Stimulated activated CD8-positive, alpha-beta memory T cell treated with anti-CD3 and anti-CD28 coated beads, Interleukin-15, amount 100 ng/mL, for 1 hour (primary cell): Measurements from ENCODE around the gene STUM.
"Not testable (repeated sequence)": the region's sequence is repeated elsewhere in the genome, so short reads cannot be mapped to it uniquely, and the experiment has no call there.

Experiments
- DNase-seq: peaks from one replicate; pipeline ENCODE4 v3.0.0-alpha.2; 2020; ENCODE audit warnings: low read depth

Gene STUM

DNA sequence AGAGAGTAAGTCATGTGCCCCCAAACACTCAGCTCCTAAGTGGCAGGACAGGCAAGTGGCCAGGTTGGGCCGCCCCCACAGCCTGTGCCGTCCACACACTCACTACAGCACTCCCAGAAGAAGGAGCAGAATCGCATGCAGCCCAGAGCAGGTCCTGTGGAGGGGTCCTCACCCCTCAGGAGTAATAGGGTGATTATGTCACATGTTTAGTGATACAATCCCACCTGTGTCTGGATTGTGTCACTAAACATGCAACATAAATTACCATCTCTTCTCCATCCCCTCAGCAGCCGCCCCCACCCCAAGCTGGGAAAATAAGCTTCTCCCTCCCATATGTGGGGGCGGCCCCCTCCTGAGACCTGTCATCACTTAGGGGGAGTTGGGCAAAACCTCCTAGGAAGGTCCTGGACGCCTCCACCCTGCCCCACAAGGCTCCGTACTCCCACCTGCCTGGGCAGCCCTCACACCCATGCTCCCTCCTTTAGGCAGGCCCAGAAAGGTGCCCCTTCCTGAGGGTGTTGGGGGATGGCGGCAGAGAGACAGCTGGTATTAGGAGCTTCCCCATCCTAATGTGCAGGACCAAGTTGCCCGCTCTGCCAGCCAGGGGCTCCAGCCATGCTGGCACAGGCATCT lies 56.9 kb downstream of the STUM start:
- no peak for DNase-seq

DNA sequence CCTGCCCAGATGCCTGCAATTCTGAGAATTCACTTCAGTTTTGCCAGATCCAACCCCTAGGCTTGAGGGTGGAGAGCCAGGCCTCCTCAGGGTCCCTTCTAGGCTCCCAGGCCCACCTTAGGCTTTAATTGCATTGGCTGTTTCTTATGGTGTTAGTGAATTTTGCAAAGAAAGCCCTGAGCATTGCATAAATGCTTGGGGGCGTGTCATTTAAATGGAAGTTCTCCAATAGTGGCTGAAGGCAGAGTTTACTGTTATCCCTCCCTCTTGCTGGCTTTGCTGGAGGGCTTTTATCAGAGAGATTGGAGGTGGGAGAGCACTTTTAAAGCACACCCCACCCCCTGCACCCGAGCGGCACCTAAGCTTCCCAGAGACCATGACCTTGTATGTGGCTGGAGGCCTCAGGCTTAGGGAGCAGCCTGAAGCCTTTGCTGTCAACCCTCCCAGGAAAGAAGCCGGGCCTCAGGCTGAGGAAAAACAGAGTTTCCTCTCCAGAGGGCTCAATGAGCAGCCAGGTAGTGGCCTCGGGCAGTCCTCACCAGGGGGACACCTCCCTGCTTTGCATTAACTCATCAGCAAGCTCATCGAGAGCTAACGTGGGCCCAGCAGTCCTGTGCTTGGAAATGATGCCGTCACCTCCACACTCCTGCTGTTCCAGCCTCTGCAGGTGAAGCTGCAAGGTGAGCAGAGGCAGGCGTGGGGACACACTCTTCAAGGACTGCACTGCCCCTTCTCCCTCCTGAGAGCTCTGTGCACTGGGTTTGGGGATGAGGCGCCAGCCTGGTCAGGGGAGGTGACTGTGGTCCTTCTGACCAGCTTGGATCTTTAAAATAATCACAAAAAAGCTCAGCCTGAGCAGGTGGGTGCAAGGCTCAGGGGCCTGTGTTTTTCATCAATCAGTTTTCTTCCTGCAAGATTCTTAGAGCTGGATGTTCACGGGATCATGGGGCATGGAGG lies 58.0 kb downstream of the STUM start:
- no peak for DNase-seq

DNA sequence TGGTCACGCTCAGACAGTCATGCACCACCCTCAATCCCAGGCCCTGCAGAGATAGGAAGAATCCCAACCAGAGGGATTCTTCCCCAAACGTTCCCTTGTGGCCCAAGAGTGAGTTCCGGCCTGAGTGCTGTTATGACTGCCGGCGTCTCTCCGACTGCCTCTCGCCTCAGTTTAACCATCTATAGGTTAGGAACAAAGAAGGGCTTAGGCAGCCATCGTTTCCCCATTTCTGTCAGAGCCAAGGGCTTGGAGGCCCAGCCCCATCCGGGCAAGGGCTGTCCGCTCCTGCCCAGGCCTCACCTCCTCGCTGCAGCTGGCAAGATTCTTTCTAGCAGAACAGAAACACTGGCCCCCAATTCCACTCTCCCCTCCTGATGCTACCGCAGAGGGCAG lies 58.7 kb downstream of the STUM start:
- no peak for DNase-seq

DNA sequence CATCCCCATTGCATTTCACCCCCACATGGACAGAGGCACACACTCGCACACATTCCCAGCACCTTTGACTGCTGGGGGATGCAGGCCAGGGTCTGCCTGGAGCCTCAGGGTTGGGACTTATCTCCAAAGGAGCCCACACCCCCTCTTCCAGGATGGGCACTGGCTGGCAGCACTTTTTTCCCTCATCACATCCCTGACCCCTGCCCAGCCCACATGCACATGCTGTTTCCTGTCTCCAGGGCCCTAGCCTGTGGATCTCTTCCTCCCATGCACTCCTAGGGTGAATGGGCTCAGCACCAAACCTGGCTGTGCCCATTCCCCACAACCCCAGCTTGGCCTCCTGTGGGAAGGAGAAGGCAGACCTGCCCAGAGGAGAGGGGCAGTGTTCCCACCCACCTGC lies 59.3 kb downstream of the STUM start:
- no peak for DNase-seq

DNA sequence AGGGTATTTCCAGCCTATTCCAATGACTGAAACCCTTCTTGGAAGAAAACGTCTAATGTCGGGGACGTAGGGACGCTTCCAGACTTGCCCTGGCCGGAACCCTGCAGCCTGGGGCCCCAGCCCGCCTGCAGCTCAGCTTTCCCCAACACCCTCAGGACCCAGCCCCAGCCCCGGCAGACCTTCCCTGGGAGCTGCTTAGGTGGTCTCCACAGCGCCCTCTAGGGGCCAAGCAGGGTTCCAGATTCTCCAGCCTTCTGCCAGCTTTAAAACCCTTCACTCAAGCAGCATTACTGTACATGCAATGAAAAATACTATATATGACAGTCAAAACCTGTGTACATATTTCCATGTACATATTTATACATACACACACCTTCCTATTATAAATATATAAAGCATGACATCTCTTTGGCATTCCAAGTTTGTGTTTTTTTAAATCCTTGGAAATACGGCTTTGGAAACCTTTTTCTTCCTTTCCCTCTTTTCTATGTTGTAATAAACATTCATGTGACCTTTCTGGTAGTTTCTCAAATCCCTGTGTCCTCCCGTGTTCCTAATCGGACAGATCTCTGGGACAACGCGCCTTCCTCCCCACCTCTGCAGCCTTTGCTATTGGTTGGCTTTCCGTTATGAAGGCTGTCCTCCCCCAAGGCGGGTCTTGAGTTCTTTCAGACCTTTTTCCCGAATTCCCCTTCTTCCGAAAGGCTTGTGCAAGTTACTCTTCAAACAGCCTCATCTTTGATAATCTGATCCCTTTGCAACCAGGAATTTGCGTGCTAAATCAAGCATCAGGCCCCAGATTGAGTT lies 60.3 kb downstream of the STUM start:
- DNase-seq: peak; percentile 42

DNA sequence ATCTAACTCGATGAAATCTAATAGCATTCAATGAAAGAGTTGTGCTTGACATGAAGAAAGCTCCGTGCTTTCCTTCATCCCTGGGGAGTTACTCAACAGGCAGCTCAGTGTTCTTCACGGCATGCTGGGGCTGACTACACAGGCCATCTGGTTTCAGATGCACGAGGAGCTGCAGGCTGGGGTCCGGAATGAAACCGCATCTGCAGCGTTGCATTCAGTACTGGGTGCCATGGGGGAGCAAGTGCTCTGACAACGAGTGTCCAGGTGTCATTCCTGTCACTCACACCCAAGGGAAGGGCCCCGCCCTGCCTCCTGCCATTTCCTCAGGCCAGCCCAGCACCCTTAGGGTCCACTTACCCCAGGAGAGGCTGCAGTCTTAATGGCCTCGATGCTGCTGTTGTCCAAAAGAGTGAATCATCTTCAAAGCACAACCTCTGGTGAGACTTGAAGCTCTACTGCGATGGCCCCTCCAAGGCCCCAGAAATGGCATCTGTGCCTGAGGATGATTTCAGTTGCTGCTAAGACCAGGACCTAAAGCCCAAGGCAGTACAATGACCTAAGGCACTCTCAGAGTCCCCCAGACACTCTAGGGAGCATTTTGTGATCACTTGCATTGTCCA lies 61.4 kb downstream of the STUM start:
- DNase-seq: no peak

DNA sequence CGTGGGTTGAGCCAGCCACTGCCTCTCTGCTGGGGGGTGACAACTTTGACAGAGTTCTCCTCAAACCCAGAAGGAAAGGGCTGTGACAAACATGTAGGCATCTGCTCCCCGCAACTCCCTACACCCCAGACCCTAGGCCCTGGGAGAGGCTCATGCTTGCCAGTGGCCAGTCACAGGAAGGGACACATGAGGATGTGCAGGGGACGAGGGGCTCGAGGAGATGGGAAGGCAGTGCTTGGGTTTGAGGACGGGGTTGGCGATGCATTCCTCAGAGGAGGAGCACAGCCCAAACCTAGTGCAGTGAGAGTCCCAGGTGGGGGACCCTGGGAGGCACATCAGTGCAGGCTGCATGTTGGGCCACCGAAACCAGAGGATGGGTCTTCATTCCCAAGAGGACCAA lies 62.1 kb downstream of the STUM start:
- no peak for DNase-seq

DNA sequence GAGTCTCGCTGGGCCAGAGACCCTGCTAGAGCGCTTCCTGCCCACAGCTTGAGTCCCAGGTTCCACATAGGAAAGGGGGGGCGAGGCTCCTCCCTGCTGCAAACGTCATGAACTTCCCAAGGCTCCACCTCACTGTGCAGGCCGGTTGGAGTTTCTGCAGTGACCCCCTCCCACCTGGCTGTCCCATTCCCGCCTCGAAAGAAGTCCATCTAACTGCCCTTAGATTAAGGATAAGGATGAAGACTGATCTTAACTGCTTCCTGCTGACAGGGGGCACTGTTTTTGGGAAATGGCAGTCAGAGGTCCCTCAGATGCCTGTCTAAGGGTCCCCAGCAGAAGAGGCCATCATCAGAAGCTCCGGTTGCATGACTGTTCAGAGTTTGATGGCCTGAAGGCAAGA lies 62.7 kb downstream of the STUM start:
- no peak for DNase-seq

DNA sequence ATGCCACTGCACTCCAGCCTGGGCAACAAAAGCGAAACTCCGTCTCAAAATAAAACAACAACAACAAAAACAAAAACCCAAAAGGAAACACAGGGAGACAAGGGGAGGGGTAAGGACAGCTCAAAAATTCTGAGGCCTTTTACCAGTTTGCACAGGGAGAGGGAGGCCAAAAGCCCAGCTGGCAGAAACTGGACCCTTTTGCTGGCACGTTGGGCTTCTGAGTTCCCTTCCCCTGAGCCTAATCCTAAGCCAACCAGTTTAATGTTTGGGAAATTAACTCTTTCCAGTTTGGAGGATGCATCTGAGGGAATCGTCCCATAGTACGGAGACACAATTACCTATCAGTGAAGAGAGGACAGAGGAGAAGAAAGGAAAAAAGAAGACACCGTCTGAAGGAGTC lies 63.4 kb downstream of the STUM start:
- DNase-seq: not testable (repeated sequence)

DNA sequence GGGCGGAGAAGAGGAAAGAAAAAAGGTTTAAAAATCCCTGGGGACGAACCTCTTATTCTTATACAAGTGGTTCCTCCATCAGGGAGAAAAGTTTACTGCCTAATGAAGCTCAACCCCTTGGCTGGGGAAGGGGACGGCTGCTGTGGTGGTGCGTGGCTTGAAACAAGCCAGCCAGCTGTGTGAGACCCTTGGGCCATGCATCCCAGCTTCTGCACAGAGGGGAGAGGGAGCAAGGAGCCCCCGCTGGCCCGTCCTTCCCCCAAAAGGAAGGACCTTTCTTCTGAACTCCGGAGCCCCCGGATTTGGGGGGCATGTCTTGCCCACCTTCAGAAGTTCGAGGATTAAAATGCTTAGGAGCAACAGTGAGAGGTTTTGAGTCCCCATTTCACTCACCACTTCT lies 67.3 kb downstream of the STUM start:
- DNase-seq: no peak

DNA sequence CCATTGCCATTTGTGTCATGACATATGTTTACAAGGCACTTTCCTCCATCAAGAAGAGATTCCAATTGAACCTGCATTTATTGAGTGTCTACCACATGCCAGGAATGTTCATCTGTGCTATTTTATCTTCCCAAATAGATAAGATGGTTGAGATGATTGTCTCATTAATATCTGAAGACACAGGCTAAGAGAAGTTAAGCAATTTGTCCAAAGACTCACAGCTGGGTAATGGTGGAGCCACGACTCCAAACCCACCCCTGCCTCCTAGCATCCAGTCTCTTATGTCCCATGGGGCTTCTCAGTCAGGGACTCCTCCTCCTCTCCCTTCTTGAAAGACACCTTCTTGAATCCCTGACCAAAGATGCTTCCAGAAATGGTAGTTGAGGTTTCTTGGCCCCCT lies 68.1 kb downstream of the STUM start:
- DNase-seq: no peak

DNA sequence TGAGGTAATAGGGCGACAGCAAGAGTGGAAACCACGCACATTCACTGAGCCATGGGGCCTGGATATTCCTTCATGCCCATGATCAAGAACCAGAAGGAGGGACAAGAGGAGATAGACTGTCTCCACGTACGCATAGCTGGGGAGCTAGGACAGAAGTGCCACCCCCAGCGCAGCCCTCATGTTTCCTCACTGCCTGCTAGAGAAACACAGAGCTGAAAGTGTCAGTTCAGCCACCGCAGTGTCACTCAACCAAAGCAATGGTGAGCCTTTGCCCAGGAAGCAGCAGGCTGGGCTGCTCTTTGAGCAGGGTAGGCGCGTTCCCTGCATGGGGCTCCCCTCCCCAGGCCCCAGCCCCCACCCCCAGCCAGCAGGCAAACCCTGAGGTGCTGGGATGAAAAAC lies 68.5 kb downstream of the STUM start:
- no peak for DNase-seq

DNA sequence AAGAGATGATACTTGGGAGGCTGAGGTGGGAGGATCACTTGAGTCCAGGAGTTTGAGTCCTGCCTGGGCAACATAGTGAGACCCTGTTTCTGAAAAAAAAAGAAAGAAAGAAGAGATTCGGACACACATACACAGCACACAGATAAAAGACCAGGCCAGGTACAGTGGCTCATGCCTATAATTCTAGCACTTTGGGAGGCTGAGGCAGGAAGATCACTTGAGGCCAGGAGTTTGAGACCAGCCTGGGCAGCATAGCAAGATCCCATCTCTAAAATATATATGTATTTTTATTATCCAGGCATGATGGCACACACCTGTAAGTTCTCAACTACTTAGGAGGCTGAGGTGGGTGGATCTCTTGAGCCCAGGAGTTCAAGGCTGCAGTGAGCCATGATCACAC lies 69.2 kb downstream of the STUM start:
- DNase-seq: not testable (repeated sequence)

DNA sequence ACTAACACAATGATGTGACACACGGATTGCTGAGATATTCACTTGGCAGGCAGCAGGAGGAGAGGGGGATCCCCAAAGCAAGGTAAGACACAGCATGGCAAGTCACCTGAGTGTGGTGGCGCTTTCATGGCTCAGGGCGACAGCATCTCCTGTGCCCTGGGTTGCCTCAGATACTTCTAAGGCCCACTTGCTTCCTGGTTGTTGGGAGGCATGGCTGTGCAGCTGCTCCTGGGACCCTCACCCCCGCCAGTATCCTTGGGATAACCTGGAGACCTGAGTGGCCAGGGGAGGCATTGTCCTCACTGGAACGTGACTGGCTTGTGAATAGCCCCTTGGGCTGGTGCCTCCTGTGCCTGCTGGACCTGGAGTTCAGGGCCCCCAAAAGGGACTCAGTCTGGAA lies 69.8 kb downstream of the STUM start:
- DNase-seq: no peak

DNA sequence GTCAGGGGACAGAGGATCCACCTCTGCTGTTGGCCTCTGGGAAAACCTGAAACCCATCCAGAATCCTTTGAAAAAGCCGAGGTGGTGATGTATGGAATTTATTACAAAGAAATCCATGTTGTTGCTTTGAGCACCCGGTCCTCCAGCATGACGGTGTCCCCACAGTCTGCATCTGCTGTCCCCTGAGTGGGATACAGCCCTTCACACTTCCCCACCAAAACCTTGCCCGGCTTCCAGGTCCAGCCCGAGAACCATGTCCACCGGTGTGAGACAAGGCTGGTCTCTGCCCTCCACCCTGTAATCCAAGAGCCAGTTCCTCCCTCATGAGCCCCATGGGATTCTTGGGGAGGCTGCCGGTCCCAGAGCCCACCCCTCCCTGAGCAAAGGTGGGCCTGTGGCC lies 70.5 kb downstream of the STUM start:
- DNase-seq: no peak

DNA sequence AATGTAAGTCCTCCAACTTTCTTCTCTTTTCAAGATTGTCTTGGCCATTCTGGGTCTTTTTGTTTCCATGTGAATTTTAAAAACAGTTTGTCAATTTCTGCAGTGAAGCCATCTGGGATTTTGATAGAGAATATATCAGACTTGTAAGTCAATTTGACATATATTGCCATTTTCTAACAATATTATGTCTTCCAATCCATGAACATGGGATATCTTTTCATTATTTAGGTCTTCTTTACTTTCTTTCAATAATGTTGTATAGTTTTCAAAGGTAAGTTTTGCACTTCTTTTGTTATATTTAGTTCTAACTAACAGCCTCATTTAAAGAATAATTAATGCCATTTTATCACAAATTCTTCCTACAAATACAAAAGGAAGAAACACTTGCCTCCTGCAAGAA lies 73.4 kb downstream of the STUM start:
- no peak for DNase-seq

DNA sequence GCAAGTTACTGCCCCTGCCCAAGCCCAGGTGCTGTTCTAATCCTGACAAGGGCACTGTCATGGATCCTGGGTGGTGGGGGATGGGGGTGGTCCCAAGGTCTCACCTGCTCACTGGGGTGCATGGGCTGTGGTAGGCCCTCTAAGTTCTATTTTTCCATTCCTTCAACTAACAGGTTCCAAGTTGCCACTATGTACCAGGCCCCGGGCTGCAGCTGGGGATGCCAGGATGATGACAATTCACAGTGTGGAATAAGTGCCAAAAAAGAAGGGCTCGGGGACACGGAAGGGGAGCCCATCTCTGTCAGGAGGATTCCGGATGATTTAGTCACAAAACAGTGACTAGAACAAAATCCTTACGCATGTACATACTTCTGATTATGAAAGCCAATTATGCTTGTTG lies 76.0 kb downstream of the STUM start:
- DNase-seq: no peak

DNA sequence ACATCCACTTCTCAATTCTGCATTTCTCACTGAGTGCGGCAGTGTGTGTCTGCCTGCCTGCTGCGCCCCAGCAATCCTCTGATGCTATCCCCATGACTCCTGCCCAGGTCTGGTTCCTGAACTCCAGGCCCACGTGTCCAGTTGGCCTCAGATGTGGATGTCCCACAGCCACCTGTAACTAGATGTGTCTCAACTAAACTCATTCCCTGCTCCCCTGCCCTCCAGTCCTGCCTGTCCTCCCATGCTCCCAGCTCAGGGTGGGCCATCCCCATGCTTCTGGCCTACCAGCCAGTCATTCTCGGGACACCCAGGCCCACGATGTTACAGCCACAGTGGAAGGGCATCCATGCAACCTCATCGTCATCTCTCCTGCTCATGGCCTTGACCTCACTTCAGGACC lies 76.8 kb downstream of the STUM start:
- DNase-seq: no peak

DNA sequence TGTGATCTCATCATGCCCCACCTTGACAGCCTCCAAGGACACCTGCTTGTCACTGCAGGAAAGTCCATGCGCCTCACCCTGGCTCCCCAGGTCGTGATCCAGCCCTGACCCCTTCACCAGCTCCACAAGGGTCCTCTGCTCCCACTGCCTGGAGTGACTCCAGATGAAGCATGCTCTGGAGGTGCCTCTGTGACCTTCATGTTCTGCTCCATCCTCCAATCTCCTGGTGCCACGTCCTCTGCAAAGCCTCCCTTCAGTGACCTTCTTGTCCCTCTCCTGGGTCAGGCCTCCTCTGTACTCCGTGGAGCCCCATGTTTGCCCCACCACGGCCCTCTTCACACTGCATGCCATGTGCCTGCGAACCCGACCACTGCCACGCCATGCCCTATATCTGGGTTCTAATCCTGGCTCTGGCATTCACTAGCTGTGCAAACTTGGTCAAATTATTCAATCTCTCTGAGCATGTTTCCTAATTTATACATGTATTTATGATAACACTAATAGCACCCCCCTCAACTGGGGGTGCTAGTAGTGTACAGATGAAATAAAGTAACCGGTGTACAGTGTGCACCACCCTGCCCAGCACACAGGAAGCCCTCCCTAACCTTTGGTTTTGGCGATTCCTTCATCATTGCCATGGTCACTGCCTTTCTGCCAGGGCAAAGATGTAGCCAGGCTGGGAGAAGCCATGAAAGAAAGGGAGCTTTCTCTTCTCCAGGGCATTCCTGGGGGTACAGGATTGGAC lies 77.4 kb downstream of the STUM start:
- no peak for DNase-seq

DNA sequence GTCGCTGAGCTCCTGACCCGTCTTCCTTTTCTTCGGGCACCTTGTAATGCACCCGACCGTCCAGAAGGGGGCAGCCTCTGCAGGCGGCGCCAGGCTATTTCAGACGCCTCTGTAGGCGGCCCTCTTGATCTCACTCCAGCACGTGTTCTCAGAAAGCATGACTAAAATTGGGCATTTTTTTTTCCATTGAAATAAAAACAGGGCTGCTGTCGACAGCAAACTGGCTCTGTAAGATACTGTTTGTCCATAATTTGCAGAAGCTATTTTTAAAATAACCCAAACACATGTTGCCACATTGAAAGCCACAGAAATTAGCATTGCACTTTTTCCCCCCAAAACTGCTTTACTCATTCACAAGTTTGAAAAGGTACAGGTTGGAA lies 78.0 kb downstream of the STUM start:
- peak; percentile 54 for DNase-seq

DNA sequence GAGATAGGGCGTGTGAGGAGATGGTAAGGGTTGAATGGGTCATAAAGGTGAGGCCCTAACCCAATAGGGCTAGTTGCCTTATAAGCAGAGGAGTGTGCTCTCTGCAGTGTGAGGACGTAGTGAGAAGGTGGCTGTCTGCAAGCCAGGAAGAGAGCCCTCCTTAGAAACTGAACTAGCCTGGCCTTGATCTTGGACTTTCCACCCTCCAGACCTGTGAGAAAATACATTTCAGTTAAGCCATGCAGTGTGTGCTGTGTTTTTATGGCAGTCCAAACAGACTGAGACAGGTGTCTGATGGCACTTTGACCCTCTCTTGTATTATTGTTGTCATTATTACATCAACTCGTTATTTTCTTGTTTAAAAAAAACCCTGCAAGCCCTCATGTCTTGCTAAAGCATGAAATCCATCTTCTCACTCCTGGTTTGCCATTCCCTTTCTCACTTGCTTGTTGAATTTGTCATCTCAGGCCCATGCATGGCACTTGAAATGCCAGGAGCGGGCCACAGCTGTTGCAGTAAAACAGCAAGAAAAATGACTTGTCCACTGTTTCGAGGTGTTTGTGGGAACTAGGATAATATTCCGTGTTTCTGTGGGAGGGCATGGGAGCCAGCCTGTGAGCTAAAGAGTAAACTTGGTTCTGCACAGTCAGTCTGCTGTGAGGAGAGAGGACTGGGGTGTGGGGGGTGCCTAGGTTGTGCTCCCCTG lies 78.6 kb downstream of the STUM start:
- no peak for DNase-seq
